Measurements from ENCODE around the gene FAM83E. TPM values are rescaled to one million over a fixed set of nuclear protein-coding genes. Genes with fewer than 3 reads are reported as not detected.
A peak's percentile ranks its signal among the peaks of the same experiment; 100 is the strongest.

FAM83E gene
- total RNA-seq, 1 donor from 2014 or later = 143 TPM

DNA sequence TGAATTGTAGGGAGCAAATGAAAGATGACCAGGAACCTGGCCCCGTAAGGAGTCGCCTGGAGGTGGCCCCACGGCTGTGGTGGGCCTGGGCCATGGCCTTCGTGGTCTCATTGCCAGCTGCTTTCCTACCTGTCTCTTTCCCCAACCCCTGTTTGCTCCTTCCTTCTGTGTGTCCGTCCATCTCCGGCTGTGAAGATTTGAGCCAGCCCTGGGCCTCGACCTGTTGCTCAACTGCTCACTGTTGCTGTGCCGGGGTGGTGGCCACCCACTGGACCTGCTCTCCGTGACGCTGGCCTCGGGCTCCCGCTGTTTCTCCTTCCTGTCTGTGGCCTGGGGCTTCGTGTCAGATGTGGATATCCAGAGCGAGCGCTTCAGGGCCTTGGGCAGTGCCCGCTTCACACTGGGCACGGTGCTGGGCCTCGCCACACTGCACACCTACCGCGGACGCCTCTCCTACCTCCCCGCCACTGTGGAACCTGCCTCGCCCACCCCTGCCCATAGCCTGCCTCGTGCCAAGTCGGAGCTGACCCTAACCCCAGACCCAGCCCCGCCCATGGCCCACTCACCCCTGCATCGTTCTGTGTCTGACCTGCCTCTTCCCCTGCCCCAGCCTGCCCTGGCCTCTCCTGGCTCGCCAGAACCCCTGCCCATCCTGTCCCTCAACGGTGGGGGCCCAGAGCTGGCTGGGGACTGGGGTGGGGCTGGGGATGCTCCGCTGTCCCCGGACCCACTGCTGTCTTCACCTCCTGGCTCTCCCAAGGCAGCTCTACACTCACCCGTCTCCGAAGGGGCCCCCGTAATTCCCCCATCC is 13.8 kb upstream of the FAM83E start:
- DNase-seq (ENCODE audit: low spot score) = no peak

DNA sequence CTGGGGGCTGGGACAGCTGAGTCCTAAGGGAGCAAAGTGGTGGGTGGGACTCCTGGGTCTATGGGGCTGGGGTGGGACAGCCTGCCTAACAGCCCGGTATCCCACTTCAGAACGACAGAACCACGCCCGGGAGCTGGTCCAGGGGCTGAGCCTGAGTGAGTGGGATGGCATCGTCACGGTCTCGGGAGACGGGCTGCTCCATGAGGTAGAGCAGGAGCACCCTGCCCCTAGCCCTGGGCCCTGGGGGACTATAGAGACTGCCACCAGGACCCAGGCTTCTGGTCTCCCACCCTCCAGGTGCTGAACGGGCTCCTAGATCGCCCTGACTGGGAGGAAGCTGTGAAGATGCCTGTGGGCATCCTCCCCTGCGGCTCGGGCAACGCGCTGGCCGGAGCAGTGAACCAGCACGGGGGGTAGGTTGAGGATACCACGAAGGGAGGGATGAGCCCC is 13.0 kb upstream of the FAM83E start:
- no peak for DNase-seq (ENCODE audit: low spot score)

DNA sequence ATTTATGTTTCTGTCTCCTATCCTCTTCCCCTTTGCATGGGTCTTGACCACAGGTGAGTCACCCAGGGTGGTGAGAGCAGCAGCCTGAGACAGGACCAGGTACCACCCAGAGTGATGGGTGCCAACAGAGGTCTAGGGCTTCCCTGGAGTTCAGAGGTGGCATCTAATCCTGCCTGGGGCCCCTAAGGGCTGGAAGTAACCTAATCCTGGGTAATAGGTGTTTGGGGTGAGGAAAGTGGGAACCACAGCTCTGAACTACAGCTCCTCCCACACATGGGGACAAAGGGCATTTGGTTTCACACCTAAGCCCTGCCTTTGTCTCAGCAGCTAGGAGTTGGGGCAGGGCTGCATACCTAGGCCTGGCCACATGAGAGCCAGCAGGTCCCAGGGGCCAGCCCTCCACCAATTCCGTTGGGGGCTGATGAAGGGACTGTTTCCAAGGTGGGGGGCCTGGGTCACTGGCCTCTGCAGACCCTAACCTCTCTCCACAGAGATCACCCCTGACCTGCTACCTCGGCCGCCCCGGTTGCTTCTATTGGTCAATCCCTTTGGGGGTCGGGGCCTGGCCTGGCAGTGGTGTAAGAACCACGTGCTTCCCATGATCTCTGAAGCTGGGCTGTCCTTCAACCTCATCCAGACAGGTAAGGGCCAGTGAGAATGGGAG is 12.5 kb upstream of the FAM83E start:
- no peak for DNase-seq (ENCODE audit: low spot score)

- no peak for DNase-seq (ENCODE audit: low spot score)
Measured at GRCh38 chr19:48625891-48626327, 11.0 kb upstream of the FAM83E start.

DNA sequence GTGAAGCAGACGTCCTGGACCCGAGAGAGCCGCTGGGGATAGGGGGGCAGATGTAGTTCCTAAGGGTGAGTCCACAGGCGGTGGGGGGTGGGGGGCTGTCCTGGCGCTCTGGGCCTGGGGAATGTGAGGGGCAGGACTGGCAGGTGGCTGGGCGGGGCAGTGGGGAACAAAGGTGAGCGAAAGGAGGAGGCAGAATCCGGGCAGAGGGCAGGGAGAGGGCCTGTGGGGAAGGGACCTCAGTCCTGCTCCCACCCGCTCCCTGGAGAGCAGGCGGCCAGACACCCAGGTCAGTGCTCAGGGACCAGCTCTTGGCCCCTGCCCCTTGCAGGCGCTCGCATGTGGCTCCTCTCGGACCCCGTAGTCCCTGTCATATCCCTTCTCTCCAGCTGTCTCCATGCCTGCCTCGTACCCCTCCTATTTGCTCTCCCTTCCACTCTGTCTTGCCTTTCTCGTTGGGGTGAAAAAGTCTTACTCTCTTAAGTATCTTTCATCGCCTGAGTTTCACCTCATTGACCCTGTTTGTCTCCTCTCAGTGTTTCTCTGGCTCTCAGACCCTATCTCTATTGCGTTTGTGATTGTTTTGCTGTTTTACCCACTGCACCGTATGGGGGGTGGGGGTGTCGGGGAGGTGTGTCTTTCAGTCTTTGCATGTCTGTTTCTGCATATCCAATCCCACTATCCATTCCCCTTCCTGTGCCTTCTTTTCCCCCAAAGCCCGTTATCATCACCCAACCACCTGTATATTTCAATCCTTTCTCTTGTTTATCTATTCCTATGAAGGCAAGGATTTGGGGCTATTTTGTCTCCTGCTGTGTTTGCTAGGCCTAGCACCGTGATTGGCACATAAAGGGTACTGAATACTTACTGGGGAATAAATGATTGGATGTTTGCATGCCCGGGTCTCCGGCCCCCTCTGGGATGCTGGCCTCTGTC is 10.2 kb upstream of the FAM83E start:
- DNase-seq (ENCODE audit: low spot score) = no peak

DNA sequence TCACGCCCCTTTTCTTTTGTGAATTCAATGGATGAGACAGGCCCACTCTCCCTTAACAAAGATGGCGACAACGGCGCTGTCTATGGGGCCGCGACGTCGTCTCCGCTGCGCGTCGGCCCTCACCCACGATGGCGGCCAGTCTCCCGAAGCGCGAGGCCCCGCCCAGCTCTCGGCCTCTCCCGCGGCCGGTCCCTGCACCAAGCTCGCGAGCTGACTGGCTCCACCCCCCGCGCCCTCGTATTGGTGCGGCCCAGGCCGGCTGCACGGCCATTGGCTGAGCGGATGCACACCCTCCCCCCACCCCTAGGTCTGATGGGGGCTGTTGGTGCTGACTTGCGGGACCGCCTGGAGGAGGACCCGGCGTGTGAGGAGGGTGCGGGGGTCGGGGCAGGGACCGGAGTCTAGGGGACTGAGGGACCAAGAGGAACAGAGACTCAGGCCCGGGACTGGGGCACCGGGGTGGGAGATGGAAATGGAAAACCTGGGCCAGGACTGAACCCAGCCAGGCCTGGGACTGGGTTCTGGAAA is 9.3 kb upstream of the FAM83E start:
- DNase-seq (ENCODE audit: low spot score) = peak; percentile 97

DNA sequence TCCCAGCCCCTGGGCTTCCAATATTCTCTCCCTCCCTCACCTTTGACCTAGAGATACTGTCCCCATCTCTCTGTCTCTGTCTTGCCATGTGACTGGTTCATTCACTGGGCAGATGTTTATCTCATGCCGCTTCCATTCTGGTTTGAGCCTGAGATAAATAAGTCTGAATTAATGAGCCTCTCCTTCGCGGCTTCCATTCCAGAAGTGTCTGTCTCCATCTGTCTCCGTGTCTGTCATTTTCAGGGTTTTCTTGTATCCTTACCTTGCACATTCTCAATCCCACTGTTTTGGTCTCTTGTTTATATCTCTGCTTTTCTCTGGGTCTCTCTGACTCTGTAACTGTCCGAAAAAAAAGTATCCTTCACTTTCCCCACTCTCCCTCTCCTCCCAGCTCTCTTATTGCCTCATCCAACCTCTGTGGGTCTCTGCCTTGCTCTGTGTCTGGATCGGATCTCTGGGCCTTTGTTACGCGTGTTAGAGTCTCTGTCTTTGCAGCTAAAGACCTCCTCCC is 8.7 kb upstream of the FAM83E start:
- no peak for DNase-seq (ENCODE audit: low spot score)

DNA sequence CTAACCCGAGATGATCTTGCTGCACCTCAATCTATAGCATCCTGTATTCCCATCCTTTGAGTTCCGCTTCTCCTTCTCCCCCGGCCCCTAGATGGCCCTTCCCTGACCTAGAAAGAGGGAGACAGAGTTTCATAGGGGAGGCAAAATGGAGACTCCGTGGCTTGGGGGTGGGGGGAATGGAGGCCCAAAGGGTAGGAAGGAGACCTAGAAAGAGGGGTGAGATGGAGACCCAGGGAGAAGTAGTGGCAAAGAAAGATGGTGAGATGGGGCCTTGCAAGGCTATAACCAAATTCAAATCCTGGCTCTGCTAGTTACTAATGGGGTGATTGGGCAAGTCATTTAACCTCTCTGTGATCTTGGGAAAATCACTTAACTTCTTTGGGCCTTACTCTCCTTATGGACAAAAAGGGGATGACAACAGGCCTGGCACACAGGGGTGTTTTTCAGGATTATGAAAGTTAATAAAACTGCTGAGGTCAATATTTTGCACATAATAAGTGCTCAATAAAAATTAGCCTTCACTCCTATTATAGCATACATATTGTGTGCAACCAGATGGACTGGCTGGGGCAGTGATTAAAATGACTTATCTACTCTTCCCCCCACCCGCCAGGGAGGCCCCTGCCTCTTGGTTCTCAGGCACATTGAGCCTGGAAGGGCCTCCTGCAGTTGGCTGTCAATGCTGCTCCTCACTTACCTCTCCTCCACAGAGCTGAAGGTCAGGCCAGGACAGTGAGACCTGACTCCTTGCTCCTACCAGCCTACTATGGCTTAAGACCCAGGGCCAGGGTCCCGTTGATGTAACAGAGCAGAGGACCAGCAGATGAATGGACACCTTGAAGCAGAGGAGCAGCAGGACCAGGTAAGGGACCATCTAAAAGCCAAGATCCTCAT is 5.1 kb upstream of the FAM83E start:
- DNase-seq (ENCODE audit: low spot score) = no peak

DNA sequence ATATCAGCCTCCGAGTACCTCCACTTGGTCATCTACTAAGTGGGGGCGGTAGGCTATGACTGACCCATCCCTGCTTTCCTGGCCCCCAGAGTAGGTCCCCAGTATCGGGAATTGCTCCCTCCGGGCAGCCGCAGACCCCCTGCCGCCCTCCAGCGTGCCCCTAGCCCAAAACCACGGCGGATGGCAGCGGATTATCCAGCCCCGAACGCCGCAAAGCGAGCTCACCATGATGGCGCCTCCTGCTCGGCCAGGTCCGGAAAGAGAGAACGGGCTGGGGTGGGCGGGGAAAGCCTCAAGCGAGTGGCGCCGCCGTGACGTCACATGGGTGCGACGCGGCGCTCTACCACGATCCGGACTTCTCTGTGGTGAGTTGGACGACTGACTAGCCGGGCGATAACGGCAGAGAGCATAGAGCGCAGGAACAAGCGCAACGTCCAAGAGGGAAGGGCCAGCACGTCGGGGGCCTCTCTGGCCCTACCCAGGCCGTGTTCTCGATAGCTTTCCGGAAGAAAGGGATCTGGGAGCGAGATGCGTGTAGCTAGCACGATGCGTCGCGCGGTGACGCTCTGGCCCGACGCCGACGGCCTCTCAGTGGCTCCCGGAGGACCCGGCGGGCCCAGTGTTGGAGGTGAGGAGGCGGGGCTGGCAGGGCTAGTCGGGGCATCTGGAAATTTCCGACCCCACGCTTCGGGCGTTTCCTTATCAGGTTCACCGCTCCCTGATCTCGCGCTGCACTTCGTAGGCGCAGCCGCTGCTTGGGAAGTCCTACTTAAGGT is 4.2 kb upstream of the FAM83E start, which contains the start of the genes RPL18 and SPHK2:
Gene RPL18 (minus strand): TSS at position 263 of the 776 bp plus-strand sequence. CDS start 35 bp downstream, at position 228.
Gene SPHK2 (plus strand): TSS at position 591 of the 776 bp plus-strand sequence. CDS start 1,009 bp downstream, outside the sequence.
- DNase-seq (ENCODE audit: low spot score) = peak; percentile 99

GRCh38 chr19:48618278-48618915 is 3.5 kb upstream of the FAM83E start:
- no peak for DNase-seq (ENCODE audit: low spot score)

- no peak for DNase-seq (ENCODE audit: low spot score)
Measured at GRCh38 chr19:48617146-48617937, 2.5 kb upstream of the FAM83E start.

- DNase-seq (ENCODE audit: low spot score) = no peak
Measured at GRCh38 chr19:48616491-48617056, 1.7 kb upstream of the FAM83E start.

GRCh38 chr19:48616041-48616436 is 1.2 kb upstream of the FAM83E start:
- DNase-seq (ENCODE audit: low spot score) = no peak

DNA sequence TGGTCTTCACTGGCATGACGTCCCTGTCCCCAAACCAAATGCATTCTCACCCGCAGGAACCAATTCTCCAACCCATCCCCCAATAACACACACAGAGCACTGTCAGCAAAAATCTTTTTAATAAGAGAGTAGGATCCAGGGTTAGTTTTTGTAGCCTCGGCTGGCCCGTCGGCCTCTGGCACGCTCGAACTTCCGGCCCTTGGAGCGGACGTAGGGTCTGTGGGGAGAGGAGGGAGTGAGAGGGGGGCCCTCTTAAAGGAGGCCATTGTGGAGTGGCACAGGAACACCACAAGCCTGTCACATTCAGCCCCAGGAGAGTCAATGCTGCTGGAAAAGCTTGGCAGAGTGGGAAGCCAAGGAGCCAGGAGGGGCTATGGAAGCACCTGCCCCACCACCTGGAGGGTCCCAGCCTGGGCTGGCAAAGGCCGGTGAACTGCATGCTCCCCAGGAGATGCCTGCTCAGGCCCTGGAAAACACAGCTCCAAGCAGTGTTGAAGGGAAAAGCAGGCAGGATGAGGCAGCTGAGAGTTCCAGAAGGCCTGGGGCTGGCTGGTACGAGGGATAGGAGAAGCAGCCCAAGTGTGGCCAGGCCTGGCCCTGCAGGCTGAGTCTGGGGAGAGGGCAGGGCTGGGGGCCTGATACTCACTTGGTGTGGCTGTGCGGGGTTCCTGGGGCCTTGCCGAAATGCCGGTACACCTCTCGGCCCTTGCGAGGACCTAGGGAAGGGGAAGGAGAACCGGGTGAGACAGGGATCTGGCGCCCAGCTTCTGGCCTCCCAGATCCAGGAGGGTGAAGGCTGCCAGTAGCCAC is 560 bp upstream of the FAM83E start:
- DNase-seq (ENCODE audit: low spot score) = no peak

GRCh38 chr19:48613852-48614435 is 932 bp downstream of the FAM83E start:
- no peak for DNase-seq (ENCODE audit: low spot score)

DNA sequence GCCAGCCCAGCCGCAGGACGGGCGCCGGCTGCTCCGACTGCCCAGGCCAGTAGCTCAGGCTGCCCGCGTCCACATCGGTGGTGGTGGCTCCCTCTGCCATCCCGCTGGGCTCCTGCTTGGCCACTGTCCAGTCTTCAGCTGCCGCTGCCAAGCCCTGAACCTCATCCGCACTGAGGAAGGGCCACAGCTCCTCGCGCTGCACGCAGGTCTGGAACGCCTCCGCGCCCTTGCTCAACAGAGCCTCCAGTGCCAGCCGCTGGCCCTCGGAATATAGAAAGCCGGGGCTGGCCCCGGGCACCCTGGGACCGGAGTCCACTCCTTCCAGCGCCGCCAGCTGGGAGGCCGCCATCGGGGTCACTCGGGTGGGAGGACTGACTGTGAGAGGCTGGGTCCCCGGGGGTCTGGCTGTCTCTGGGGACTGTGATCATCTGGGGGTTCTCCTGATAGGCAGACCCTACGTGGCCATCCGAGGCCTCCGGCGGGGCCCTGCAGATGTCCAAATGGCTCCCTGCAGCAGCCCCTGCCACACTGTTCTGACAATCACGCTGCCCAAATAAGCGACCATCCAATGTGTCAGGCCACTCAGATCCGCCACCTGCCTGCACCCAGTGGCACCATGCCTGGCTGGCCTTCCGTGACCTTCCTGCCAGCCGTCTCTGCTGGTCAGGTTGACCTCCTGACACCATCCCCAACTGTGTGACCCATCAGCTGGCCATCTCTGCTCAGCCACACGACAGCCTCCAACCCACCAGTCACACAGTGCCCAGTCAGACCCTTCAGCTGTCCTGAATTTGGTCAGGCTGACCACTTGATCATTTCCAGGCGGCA is 1.6 kb downstream of the FAM83E start:
- peak; percentile 72 for DNase-seq (ENCODE audit: low spot score)
